H9 (cell line): Measurements from ENCODE around the gene DDX25. TPM values are rescaled to one million over a fixed set of nuclear protein-coding genes. Genes with fewer than 3 reads are reported as not detected.

Experiments
- DNase-seq: peaks from one replicate; pipeline ENCODE4 v3.0.0-alpha.2; 2017
- H2AFZ ChIP-seq: one replicate; pipeline ENCODE4 v1.6.1; 2013; ENCODE audit warnings: mild to moderate bottlenecking, low read length, control low read depth, moderate library complexity
- H2AK5ac ChIP-seq: 2 replicates; pipeline ENCODE4 v1.6.1; 2013; ENCODE audit warnings: low read length, control low read depth, mixed read lengths; ENCODE audit not compliant: insufficient read length
- H2BK120ac ChIP-seq: one replicate; pipeline ENCODE4 v1.6.1; 2013; ENCODE audit warnings: low read depth, mild to moderate bottlenecking, low read length, control low read depth, inconsistent platforms; ENCODE audit not compliant: poor library complexity, severe bottlenecking
- H2BK12ac ChIP-seq: 2 replicates; pipeline ENCODE4 v1.6.1; 2013; ENCODE audit warnings: low read length, control low read depth, mixed read lengths, low read depth; ENCODE audit not compliant: insufficient read length
- H2BK15ac ChIP-seq: 2 replicates; pipeline ENCODE4 v1.6.1; 2013; ENCODE audit warnings: low read depth, low read length, control low read depth
- H2BK20ac ChIP-seq: one replicate; pipeline ENCODE4 v1.6.1; 2013; ENCODE audit warnings: low read depth, mild to moderate bottlenecking, low read length, control low read depth, inconsistent platforms; ENCODE audit not compliant: poor library complexity, severe bottlenecking
- H2BK5ac ChIP-seq: 2 replicates; pipeline ENCODE4 v1.6.1; 2013; ENCODE audit warnings: low read length, control low read depth, mixed read lengths; ENCODE audit not compliant: insufficient read length
- H3K14ac ChIP-seq: 2 replicates; pipeline ENCODE4 v1.6.1; 2013; ENCODE audit warnings: low read length, control low read depth; ENCODE audit not compliant: insufficient read depth
- H3K18ac ChIP-seq: 2 replicates; pipeline ENCODE4 v1.6.1; 2013; ENCODE audit warnings: low read depth, mild to moderate bottlenecking, mixed read lengths, low read length, control low read depth; ENCODE audit not compliant: insufficient read length
- H3K23ac ChIP-seq: 2 replicates; pipeline ENCODE4 v1.6.1; 2013; ENCODE audit warnings: low read length, control low read depth, mixed read lengths, low read depth; ENCODE audit not compliant: insufficient read length
- H3K23me2 ChIP-seq: 2 replicates; pipeline ENCODE4 v1.6.1; 2013; ENCODE audit warnings: low read depth, mild to moderate bottlenecking, mixed read lengths, low read length, control low read depth; ENCODE audit not compliant: insufficient read length, poor library complexity, severe bottlenecking
- H3K27ac ChIP-seq: 2 replicates; pipeline ENCODE4 v1.5.1; 2013; ENCODE audit warnings: low read length, control low read depth, mixed read lengths, low read depth; ENCODE audit not compliant: insufficient read length
- H3K27me3 ChIP-seq: 2 replicates; pipeline ENCODE4 v1.6.1; 2013; ENCODE audit warnings: low read length, control low read depth, inconsistent platforms; ENCODE audit not compliant: insufficient read depth
- H3K4ac ChIP-seq: 2 replicates; pipeline ENCODE4 v1.6.1; 2013; ENCODE audit warnings: low read depth, mild to moderate bottlenecking, control low read depth, inconsistent platforms, low read length, moderate library complexity
- H3K4me1 ChIP-seq: 2 replicates; pipeline ENCODE4 v1.6.1; 2013; ENCODE audit warnings: low read length, control low read depth, inconsistent platforms; ENCODE audit not compliant: insufficient read depth
- H3K4me2 ChIP-seq: 2 replicates; pipeline ENCODE4 v1.6.1; 2013; ENCODE audit warnings: low read length, control low read depth, mixed read lengths; ENCODE audit not compliant: insufficient read length, insufficient read depth
- H3K56ac ChIP-seq: 2 replicates; pipeline ENCODE4 v1.6.1; 2013; ENCODE audit warnings: low read depth, mild to moderate bottlenecking, mixed read lengths, low read length, control low read depth; ENCODE audit not compliant: insufficient read length
- H3K79me1 ChIP-seq: 2 replicates; pipeline ENCODE4 v1.6.1; 2013; ENCODE audit warnings: low read depth, mild to moderate bottlenecking, moderate library complexity, low read length, control low read depth, inconsistent platforms; ENCODE audit not compliant: insufficient read depth, poor library complexity, severe bottlenecking
- H3K79me2 ChIP-seq: 2 replicates; pipeline ENCODE4 v1.6.1; 2013; ENCODE audit warnings: low read length, control low read depth, inconsistent platforms; ENCODE audit not compliant: insufficient read depth
- H3K9ac ChIP-seq: 2 replicates; pipeline ENCODE4 v1.6.1; 2013; ENCODE audit warnings: low read length, control low read depth, mixed read lengths; ENCODE audit not compliant: insufficient read length; ENCODE audit errors: extremely low read depth
- H3K9me3 ChIP-seq: one replicate; pipeline ENCODE4 v1.6.1; 2013; ENCODE audit warnings: low read depth, low read length, inconsistent platforms; ENCODE audit not compliant: control insufficient read depth
- H3T11ph ChIP-seq: one replicate; pipeline ENCODE4 v1.6.1; 2013; ENCODE audit warnings: mild to moderate bottlenecking, low read length, control low read depth, inconsistent platforms
- H4K20me1 ChIP-seq: one replicate; pipeline ENCODE4 v1.6.1; 2013; ENCODE audit not compliant: control insufficient read depth, insufficient read length, insufficient read depth
- H4K5ac ChIP-seq: 2 replicates; pipeline ENCODE4 v1.6.1; 2013; ENCODE audit warnings: low read depth, mild to moderate bottlenecking, mixed read lengths, low read length, control low read depth; ENCODE audit not compliant: insufficient read length
- H4K8ac ChIP-seq: replicated peaks from 2 replicates; pipeline ENCODE4 v1.6.1; 2013; ENCODE audit warnings: low read length, control low read depth, mixed read lengths, low read depth; ENCODE audit not compliant: insufficient read length
- H4K91ac ChIP-seq: 2 replicates; pipeline ENCODE4 v1.6.1; 2013; ENCODE audit warnings: low read depth, mild to moderate bottlenecking, moderate library complexity, mixed read lengths, low read length, control low read depth; ENCODE audit not compliant: insufficient read length
- H3K27ac Mint-ChIP-seq, 3 experiments: 2 replicates in 2 of 3; 3 replicates in 1 of 3; pipeline ENCODE4 v1.8.0; 2020 to 2021; ENCODE audit warnings: mixed read lengths in 3 of 3, mild to moderate bottlenecking in 1 of 3, moderate library complexity in 1 of 3
- H3K27me3 Mint-ChIP-seq: 2 replicates; pipeline ENCODE4 v1.8.0; 2021; ENCODE audit warnings: low read depth, mild to moderate bottlenecking, moderate library complexity, mixed read lengths
- H3K36me3 Mint-ChIP-seq, 3 experiments: 2 replicates in 2 of 3; 3 replicates in 1 of 3; pipeline ENCODE4 v1.8.0; 2020 to 2021; ENCODE audit warnings: low read depth in 3 of 3, mixed read lengths in 3 of 3; ENCODE audit not compliant: insufficient read depth in 1 of 3
- H3K4me1 Mint-ChIP-seq, 2 experiments: 2 replicates each; pipeline ENCODE4 v1.8.0; 2020; ENCODE audit warnings: mixed read lengths in 2 of 2
- H3K4me3 Mint-ChIP-seq, 2 experiments: 2 replicates in 1 of 2; 3 replicates in 1 of 2; pipeline ENCODE4 v1.8.0; 2020 to 2021; ENCODE audit warnings: mild to moderate bottlenecking in 2 of 2, mixed read lengths in 2 of 2, moderate library complexity in 1 of 2
- H3K9me3 Mint-ChIP-seq, 2 experiments: 2 replicates in 1 of 2; 3 replicates in 1 of 2; pipeline ENCODE4 v1.8.0; 2020; ENCODE audit warnings: mild to moderate bottlenecking in 2 of 2, mixed read lengths in 2 of 2, moderate library complexity in 1 of 2
- WGBS: extraction: QIAGEN DNeasy Blood & Tissue Kit; methylation state at CpG from one replicate; pipeline ENCODE4 v1.1.7; 2013; ENCODE audit warnings: missing lambda C conversion rate, low lambda C conversion rate, mixed read lengths; ENCODE audit not compliant: insufficient read length; ENCODE audit errors: extremely low coverage; 5-methylcytosine and 5-hydroxymethylcytosine counted together
- total RNA-seq: library from RNA; stranded (reverse); gene quantifications from 2 replicates; pipeline ENCODE4 v1.2.1, GENCODE V29; 2021
- TF ChIP-seq, protein P1 (sequence below): fragments of 200-600 bp; sonication (generic); conservative IDR thresholded peaks from 3 replicates; pipeline ENCODE4 v1.8.0; 2021; ENCODE audit warnings: antibody characterized with exemption, mild to moderate bottlenecking

The DDX25 gene
- total RNA-seq, 1 experiment from 2014 or later: 6.9 TPM

DNA sequence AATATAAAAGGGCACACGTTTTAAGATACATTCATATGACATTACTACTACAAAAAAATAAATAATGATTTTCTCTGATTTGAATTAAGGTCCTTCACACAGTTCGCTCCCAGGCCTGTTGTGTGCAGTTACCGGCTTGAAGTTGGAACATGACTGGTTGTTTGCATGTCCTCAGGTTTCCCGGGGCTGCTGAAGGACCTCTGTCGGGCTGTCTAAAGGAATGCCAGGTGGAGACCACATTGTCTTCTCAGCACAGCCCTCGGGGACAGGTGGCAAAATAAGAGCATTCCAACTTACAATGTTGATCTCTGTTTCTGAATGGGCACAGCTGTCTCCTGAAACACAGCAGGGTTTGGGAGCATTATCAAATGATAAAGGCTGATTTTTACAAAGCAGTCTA, 56.5 kb downstream of the DDX25 start:
- Histone ChIP-seq H3K9me3 (no peaks in the 10 kb centered on the region), H2BK120ac (no peak overlapping the region), H4K5ac (no peak overlapping the region), H2AFZ (no peak overlapping the region), H2AK5ac (no peak overlapping the region), H3K14ac (no peak overlapping the region), H3K9ac (no peak overlapping the region), H3K27ac (no peak overlapping the region), H3K79me1 (no peaks in the 10 kb centered on the region), H3K79me2 (no peaks in the 10 kb centered on the region), H3K27me3 (no peaks in the 10 kb centered on the region), H2BK15ac (no peak overlapping the region), H3K4me1 (no peaks in the 10 kb centered on the region), H3T11ph (no peak overlapping the region), H3K18ac (no peak overlapping the region), H3K23me2 (no peaks in the 10 kb centered on the region), H3K4me2 (no peak overlapping the region), H2BK20ac (no peak overlapping the region), H3K4ac (no peak overlapping the region), H3K23ac (no peak overlapping the region), H4K8ac (no peak overlapping the region), H2BK12ac (no peak overlapping the region), H3K56ac (no peak overlapping the region), H2BK5ac (no peak overlapping the region), H4K20me1 (no peaks in the 10 kb centered on the region), H4K91ac (no peak overlapping the region)
- DNase-seq: no peak
- H3K27ac Mint-ChIP-seq: peak overlapping the region in 2 of 3 experiments; percentile 11 to 75; a peak in 3 of 7 replicates
- peaks cover 7 to 12% of the 10 kb centered on the region in 2 experiments for H3K4me1 Mint-ChIP-seq
- TF ChIP-seq, protein P1, sequence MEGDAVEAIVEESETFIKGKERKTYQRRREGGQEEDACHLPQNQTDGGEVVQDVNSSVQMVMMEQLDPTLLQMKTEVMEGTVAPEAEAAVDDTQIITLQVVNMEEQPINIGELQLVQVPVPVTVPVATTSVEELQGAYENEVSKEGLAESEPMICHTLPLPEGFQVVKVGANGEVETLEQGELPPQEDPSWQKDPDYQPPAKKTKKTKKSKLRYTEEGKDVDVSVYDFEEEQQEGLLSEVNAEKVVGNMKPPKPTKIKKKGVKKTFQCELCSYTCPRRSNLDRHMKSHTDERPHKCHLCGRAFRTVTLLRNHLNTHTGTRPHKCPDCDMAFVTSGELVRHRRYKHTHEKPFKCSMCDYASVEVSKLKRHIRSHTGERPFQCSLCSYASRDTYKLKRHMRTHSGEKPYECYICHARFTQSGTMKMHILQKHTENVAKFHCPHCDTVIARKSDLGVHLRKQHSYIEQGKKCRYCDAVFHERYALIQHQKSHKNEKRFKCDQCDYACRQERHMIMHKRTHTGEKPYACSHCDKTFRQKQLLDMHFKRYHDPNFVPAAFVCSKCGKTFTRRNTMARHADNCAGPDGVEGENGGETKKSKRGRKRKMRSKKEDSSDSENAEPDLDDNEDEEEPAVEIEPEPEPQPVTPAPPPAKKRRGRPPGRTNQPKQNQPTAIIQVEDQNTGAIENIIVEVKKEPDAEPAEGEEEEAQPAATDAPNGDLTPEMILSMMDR: no peak
- no peak overlapping the region; a peak in 1 of 5 replicates for H3K4me3 Mint-ChIP-seq
- H3K36me3 Mint-ChIP-seq: peaks cover 17 to 42% (median 19%) of the 10 kb centered on the region in 3 experiments
- H3K9me3 Mint-ChIP-seq: peaks cover 7 to 12% of the 10 kb centered on the region in 2 experiments; a peak in 4 of 5 replicates
- H3K27me3 Mint-ChIP-seq: no peaks in the 10 kb centered on the region
- no CpG with 5 or more reads among the region's 6 CpGs for WGBS
